Panc1 (cell line): ENCODE results near the gene SDK1.

ENCODE experiments used
- POLR2AphosphoS5 ChIP-seq: IDR thresholded peaks from 2 replicates; pipeline ENCODE4 v1.6.1; 2012; ENCODE audit warnings: mild to moderate bottlenecking, low read depth, low read length, moderate library complexity
- TF ChIP-seq, protein P1 (sequence below): fragments of 450-650 bp; IDR thresholded peaks from 2 replicates; pipeline ENCODE4 v1.5.1; 2017; ENCODE audit warnings: mild to moderate bottlenecking

DNA sequence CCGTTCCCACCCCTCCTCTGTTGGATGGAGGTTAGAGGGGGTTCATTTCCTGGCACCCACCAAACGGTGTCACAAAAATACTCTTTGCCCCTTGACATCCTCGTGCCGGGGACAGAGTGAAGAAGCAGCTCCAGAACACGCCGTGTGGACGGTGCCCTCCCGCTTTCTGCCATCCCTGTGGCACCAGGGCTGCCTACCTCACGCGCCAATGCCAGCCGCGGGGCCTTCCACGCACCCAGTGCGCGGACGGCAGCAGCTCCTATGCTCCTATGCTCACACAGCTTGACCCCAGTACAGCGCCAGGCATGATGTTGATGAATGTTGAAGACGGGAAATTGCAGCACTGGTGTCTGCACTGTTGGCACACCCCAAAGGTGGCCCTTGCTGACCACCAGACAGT is 873.8 kb downstream of the SDK1 start:
- TF ChIP-seq, protein P1, sequence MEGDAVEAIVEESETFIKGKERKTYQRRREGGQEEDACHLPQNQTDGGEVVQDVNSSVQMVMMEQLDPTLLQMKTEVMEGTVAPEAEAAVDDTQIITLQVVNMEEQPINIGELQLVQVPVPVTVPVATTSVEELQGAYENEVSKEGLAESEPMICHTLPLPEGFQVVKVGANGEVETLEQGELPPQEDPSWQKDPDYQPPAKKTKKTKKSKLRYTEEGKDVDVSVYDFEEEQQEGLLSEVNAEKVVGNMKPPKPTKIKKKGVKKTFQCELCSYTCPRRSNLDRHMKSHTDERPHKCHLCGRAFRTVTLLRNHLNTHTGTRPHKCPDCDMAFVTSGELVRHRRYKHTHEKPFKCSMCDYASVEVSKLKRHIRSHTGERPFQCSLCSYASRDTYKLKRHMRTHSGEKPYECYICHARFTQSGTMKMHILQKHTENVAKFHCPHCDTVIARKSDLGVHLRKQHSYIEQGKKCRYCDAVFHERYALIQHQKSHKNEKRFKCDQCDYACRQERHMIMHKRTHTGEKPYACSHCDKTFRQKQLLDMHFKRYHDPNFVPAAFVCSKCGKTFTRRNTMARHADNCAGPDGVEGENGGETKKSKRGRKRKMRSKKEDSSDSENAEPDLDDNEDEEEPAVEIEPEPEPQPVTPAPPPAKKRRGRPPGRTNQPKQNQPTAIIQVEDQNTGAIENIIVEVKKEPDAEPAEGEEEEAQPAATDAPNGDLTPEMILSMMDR = no peak
- TF ChIP-seq POLR2AphosphoS5 = no peak
